Measurements from ENCODE around the gene FAHD2B.
"Not testable (repeated sequence)": the region's sequence is repeated elsewhere in the genome, so short reads cannot be mapped to it uniquely, and the experiment has no call there.

FAHD2B gene

GRCh38 chr2:97067279-97068004 lies 27.2 kb downstream of the FAHD2B start:
- no peak for DNase-seq

- DNase-seq, result not testable (repeated sequence)
These were observed 28.7 kb downstream of the FAHD2B start for GRCh38 chr2:97066030-97066429.

- DNase-seq, result not testable (repeated sequence)
These were observed 32.7 kb downstream of the FAHD2B start for GRCh38 chr2:97062020-97062419.

- not testable (repeated sequence) for DNase-seq
These were observed 34.9 kb downstream of the FAHD2B start for GRCh38 chr2:97059782-97060181.

- DNase-seq, result not testable (repeated sequence)
These were observed 38.5 kb downstream of the FAHD2B start for GRCh38 chr2:97056150-97056549.

- not testable (repeated sequence) for DNase-seq
These were observed 44.6 kb downstream of the FAHD2B start for GRCh38 chr2:97050032-97050431.

GRCh38 chr2:97048448-97048847 lies 46.2 kb downstream of the FAHD2B start:
- DNase-seq, result not testable (repeated sequence)

- DNase-seq, result not testable (repeated sequence)
These were observed 48.0 kb downstream of the FAHD2B start for GRCh38 chr2:97046676-97047075.

GRCh38 chr2:97045895-97046499 lies 48.7 kb downstream of the FAHD2B start:
- not testable (repeated sequence) for DNase-seq
